ENCODE results near the gene SUGCT.

GRCh38 chr7:40156988-40157387, 22.2 kb downstream of the SUGCT start:
- TF ChIP-seq, protein P1, sequence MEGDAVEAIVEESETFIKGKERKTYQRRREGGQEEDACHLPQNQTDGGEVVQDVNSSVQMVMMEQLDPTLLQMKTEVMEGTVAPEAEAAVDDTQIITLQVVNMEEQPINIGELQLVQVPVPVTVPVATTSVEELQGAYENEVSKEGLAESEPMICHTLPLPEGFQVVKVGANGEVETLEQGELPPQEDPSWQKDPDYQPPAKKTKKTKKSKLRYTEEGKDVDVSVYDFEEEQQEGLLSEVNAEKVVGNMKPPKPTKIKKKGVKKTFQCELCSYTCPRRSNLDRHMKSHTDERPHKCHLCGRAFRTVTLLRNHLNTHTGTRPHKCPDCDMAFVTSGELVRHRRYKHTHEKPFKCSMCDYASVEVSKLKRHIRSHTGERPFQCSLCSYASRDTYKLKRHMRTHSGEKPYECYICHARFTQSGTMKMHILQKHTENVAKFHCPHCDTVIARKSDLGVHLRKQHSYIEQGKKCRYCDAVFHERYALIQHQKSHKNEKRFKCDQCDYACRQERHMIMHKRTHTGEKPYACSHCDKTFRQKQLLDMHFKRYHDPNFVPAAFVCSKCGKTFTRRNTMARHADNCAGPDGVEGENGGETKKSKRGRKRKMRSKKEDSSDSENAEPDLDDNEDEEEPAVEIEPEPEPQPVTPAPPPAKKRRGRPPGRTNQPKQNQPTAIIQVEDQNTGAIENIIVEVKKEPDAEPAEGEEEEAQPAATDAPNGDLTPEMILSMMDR (IDR thresholded peaks at IDR 0.05 in 8 of 11, conservative IDR thresholded peaks at IDR 0.05 in 3 of 11): no peak
- TF ChIP-seq POLR2A (IDR thresholded peaks at IDR 0.05) (no peak), POLR2AphosphoS5 (IDR thresholded peaks at IDR 0.05) (no peak)
